ENCODE measurements around the gene HSD11B2.

Gene HSD11B2

DNA sequence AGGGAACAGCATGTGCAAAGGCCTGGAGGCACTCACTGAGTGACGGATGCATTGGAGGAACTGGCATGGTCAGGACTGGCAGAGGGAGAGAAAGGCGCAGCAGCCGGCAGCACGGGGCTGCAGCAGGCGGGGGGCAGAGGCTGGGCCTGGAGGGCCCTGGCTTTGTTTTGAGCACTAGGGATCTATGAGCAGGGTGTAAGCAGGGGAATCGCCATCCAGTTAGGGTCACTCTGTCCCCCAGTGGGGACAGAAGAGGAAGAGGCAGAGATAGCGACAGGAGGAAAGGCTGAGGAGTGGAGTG lies 14.2 kb downstream of the HSD11B2 start:
- Histone ChIP-seq H2AFZ (ENCODE audit: low read length) (no peak overlapping the region), H3K27ac (ENCODE audit: low read depth, low read length, poor library complexity, severe bottlenecking) (no peak overlapping the region)
- TF ChIP-seq CTCF (IDR thresholded peaks at IDR 0.05; ENCODE audit: low read length) (no peak), EZH2 (IDR thresholded peaks at IDR 0.05; ENCODE audit: borderline replicate concordance, low read length) (no peak)

DNA sequence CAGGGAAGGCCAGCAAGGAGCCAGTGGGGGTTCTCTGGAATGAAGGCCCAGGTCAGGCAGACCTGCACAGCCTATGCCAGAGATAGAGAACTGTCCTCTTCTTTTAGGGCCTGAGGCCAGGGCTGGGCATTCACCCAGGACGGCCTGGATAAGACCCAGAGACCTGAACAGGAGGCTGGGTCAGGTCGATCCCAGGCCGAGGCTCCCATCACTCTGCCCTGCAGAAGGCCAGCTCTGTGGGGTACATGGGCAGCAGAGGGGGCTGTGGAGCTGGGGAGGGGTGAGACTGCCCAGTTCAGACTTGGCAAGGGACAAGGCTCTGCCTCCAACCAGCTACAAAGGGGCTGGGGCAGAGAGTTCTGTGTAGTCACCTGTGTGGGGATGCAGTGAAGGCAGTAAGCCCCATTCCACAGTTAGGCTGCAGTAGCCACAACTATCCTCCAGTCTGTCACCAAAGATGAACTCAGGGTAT lies 14.6 kb downstream of the HSD11B2 start:
- no peaks in the 10 kb centered on the region for H3K4me1 ChIP-seq (ENCODE audit: insufficient read depth, low read length, severe bottlenecking)
- H3K36me3 ChIP-seq (ENCODE audit: insufficient read depth, low read length): peaks cover 26% of the 10 kb centered on the region; the same call in 1 of the 2 replicates
- H3K79me2 ChIP-seq (ENCODE audit: insufficient read depth, low read length): no peaks in the 10 kb centered on the region
- H3K27me3 ChIP-seq (ENCODE audit: insufficient read depth, low read length): no peaks in the 10 kb centered on the region
- no peaks in the 10 kb centered on the region for H3K9me3 ChIP-seq (ENCODE audit: low read length)
- H2AFZ ChIP-seq (ENCODE audit: low read length): no peak overlapping the region
- H4K20me1 ChIP-seq (ENCODE audit: insufficient read depth, low read length): no peaks in the 10 kb centered on the region
- TF ChIP-seq CTCF (IDR thresholded peaks at IDR 0.05; ENCODE audit: low read length) (no peak), EZH2 (IDR thresholded peaks at IDR 0.05; ENCODE audit: borderline replicate concordance, low read length) (no peak)
- no peak overlapping the region for H3K27ac ChIP-seq (ENCODE audit: low read depth, low read length, poor library complexity, severe bottlenecking)
- no peak overlapping the region for H3K4me2 ChIP-seq (ENCODE audit: low read length)
- H3K9me2 ChIP-seq (ENCODE audit: low read depth, low read length): no peaks in the 10 kb centered on the region
- H3K4me3 ChIP-seq (ENCODE audit: low read depth, low read length, poor library complexity, severe bottlenecking): no peak overlapping the region
- H3F3A ChIP-seq (ENCODE audit: insufficient read depth, low read length): no peaks in the 10 kb centered on the region
- no peak overlapping the region for H3K9ac ChIP-seq (ENCODE audit: low read length)

More for the DNA sequence above, 14.2 kb downstream of the HSD11B2 start:
- Histone ChIP-seq H3K79me2 (ENCODE audit: insufficient read depth, low read length) (no peaks in the 10 kb centered on the region), H3K27me3 (ENCODE audit: insufficient read depth, low read length) (no peaks in the 10 kb centered on the region), H3K9ac (ENCODE audit: low read length) (no peak overlapping the region), H3K4me1 (ENCODE audit: insufficient read depth, low read length, severe bottlenecking) (no peaks in the 10 kb centered on the region), H3F3A (ENCODE audit: insufficient read depth, low read length) (no peaks in the 10 kb centered on the region), H3K36me3 (ENCODE audit: insufficient read depth, low read length) (peaks cover 26% of the 10 kb centered on the region; the same call in 1 of the 2 replicates), H4K20me1 (ENCODE audit: insufficient read depth, low read length) (no peaks in the 10 kb centered on the region), H3K4me2 (ENCODE audit: low read length) (no peak overlapping the region), H3K9me2 (ENCODE audit: low read depth, low read length) (no peaks in the 10 kb centered on the region), H3K9me3 (ENCODE audit: low read length) (no peaks in the 10 kb centered on the region), H3K4me3 (ENCODE audit: low read depth, low read length, poor library complexity, severe bottlenecking) (no peak overlapping the region)

DNA sequence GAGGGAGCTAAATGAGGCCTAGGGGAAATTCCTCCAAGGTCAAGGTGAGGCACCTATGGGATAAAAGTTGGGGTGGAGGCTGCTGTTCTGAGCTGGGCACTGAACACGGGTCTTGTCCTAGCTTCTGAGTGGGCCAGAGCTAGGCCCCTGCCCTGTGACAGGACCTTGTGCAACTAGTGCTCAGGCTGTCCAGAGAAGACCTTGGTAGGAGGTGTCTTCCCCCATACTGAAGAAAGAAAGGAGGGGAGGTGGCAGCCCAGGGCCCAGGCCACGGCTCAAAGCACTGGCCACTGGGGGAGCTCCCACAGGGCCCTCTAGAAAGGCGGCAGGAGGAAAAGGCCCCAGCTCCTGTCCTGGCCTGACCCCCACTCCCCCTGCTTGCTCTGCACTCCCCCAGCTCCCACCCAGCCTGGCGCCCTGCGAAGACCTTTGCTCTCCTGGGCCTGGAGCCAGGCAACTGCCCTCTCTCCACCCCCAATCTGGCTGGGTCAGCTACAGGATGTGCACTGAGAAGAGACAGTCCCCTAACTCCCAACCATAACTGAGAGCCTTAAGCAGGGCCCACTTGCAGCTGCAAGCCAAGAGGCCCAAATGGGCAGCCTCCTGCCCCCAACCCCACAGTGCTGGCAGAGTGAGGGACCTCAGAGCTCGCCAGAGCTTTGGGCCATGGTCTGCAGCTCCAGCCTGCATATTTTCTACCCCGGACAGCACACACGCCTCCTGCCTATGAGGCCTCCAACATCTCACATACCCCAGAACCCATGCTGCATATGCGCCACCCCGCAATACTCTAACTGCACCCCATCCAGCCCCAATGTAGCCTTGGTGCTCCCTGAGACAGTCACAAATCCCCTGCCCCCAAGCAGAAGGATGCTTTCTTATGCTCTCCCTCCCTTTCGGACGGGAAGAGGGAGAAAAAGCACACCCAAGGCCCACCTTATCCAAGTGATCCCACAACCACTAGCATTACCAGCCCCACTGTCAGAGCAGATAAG lies 15.3 kb downstream of the HSD11B2 start:
- no peaks in the 10 kb centered on the region for H3K9me2 ChIP-seq (ENCODE audit: low read depth, low read length)
- no peaks in the 10 kb centered on the region for H3F3A ChIP-seq (ENCODE audit: insufficient read depth, low read length)
- no peak overlapping the region for H3K4me3 ChIP-seq (ENCODE audit: low read depth, low read length, poor library complexity, severe bottlenecking)
- no peaks in the 10 kb centered on the region for H3K79me2 ChIP-seq (ENCODE audit: insufficient read depth, low read length)
- no peak overlapping the region for H2AFZ ChIP-seq (ENCODE audit: low read length)
- H3K9me3 ChIP-seq (ENCODE audit: low read length): no peaks in the 10 kb centered on the region
- H4K20me1 ChIP-seq (ENCODE audit: insufficient read depth, low read length): no peaks in the 10 kb centered on the region
- TF ChIP-seq CTCF (IDR thresholded peaks at IDR 0.05; ENCODE audit: low read length) (no peak), EZH2 (IDR thresholded peaks at IDR 0.05; ENCODE audit: borderline replicate concordance, low read length) (no peak)
- no peaks in the 10 kb centered on the region for H3K27me3 ChIP-seq (ENCODE audit: insufficient read depth, low read length)
- peaks cover 26% of the 10 kb centered on the region; the same call in 1 of the 2 replicates for H3K36me3 ChIP-seq (ENCODE audit: insufficient read depth, low read length)
- H3K4me2 ChIP-seq (ENCODE audit: low read length): no peak overlapping the region
- H3K9ac ChIP-seq (ENCODE audit: low read length): no peak overlapping the region
- no peaks in the 10 kb centered on the region for H3K4me1 ChIP-seq (ENCODE audit: insufficient read depth, low read length, severe bottlenecking)
- H3K27ac ChIP-seq (ENCODE audit: low read depth, low read length, poor library complexity, severe bottlenecking): no peak overlapping the region
